ENCODE data around the gene MYH7B. TPM values are rescaled to one million over a fixed set of nuclear protein-coding genes. Genes with fewer than 3 reads are reported as not detected.

MYH7B gene
- total RNA-seq, 1 experiment from 2014 or later, result 1.0 TPM

- H3K36me3 ChIP-seq (ENCODE audit: low read depth), result peaks cover 52% of the 10 kb centered on the region
- TF ChIP-seq, protein P1, sequence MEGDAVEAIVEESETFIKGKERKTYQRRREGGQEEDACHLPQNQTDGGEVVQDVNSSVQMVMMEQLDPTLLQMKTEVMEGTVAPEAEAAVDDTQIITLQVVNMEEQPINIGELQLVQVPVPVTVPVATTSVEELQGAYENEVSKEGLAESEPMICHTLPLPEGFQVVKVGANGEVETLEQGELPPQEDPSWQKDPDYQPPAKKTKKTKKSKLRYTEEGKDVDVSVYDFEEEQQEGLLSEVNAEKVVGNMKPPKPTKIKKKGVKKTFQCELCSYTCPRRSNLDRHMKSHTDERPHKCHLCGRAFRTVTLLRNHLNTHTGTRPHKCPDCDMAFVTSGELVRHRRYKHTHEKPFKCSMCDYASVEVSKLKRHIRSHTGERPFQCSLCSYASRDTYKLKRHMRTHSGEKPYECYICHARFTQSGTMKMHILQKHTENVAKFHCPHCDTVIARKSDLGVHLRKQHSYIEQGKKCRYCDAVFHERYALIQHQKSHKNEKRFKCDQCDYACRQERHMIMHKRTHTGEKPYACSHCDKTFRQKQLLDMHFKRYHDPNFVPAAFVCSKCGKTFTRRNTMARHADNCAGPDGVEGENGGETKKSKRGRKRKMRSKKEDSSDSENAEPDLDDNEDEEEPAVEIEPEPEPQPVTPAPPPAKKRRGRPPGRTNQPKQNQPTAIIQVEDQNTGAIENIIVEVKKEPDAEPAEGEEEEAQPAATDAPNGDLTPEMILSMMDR (conservative IDR thresholded peaks at IDR 0.05), result no peak
- no peak for TF ChIP-seq EZH2 (IDR thresholded peaks at IDR 0.05; ENCODE audit: low read depth)
These were observed 23.9 kb upstream of the MYH7B start for GRCh38 chr20:34931771-34932170.

GRCh38 chr20:34938466-34939163, 17.1 kb upstream of the MYH7B start:
- no peaks in the 10 kb centered on the region for H4K20me1 ChIP-seq (ENCODE audit: insufficient read depth)
- H3K79me2 ChIP-seq (ENCODE audit: low read depth), result no peaks in the 10 kb centered on the region; the same call in 1 of the 2 replicates
- BruUV-seq (replicated peaks), result no TSS peak
- H3F3A ChIP-seq (ENCODE audit: insufficient read depth, low read depth), result peaks cover 18% of the 10 kb centered on the region
- no peak overlapping the region for H3K27ac ChIP-seq
- intact Hi-C loops (cut with micrococcal nuclease; ENCODE audit: unreplicated experiment), result no loop called here
- peaks cover 11% of the 10 kb centered on the region for H3K4me1 ChIP-seq (replicated peaks; ENCODE audit: insufficient read depth)
- no peak overlapping the region for H2AFZ ChIP-seq
- H3K9me2 ChIP-seq (ENCODE audit: insufficient read depth), result no peaks in the 10 kb centered on the region
- CTCF ChIA-PET, result interaction anchor here (0.6 kb wide), 1 partner anchor 62 kb away, joined by 3 read pairs; no protein-coding TSS in a partner anchor
- no peak overlapping the region for H3K4me2 ChIP-seq
- no peak for TF ChIP-seq EZH2 (IDR thresholded peaks at IDR 0.05; ENCODE audit: low read depth)
- TF ChIP-seq, protein P1 (conservative IDR thresholded peaks at IDR 0.05), result no peak
- H3K9me3 ChIP-seq (ENCODE audit: insufficient read depth, low read depth), result no peaks in the 10 kb centered on the region
- POLR2A ChIA-PET (ENCODE audit: unreplicated experiment), result no interaction called here
- DNase-seq, result no peak
- no peaks in the 10 kb centered on the region for H3K27me3 ChIP-seq (ENCODE audit: insufficient read depth, low read depth)
- H3K36me3 ChIP-seq (ENCODE audit: low read depth), result peaks cover 47% of the 10 kb centered on the region
- H3K4me3 ChIP-seq, result no peak overlapping the region

More at GRCh38 chr20:34931771-34932170, 23.9 kb upstream of the MYH7B start:
- H3K79me2 ChIP-seq (ENCODE audit: low read depth), result no peaks in the 10 kb centered on the region
- H3F3A ChIP-seq (ENCODE audit: insufficient read depth, low read depth), result peaks cover 30% of the 10 kb centered on the region
- H3K9me3 ChIP-seq (ENCODE audit: insufficient read depth, low read depth), result no peaks in the 10 kb centered on the region
- H2AFZ ChIP-seq, result no peak overlapping the region
- no peaks in the 10 kb centered on the region for H3K27me3 ChIP-seq (ENCODE audit: insufficient read depth, low read depth)
- H4K20me1 ChIP-seq (ENCODE audit: insufficient read depth), result no peaks in the 10 kb centered on the region
- H3K9me2 ChIP-seq (ENCODE audit: insufficient read depth), result no peaks in the 10 kb centered on the region
- ChIA-PET POLR2A (ENCODE audit: unreplicated experiment) (interaction anchor here (0.6 kb wide), 1 partner anchor 50 kb away, joined by 8 read pairs; no protein-coding TSS in a partner anchor), CTCF (no interaction called here)
- no peak for DNase-seq
- H3K27ac ChIP-seq, result no peak overlapping the region
- H3K4me3 ChIP-seq, result no peak overlapping the region
- intact Hi-C loops (cut with micrococcal nuclease; ENCODE audit: unreplicated experiment), result no loop called here
- H3K4me2 ChIP-seq, result no peak overlapping the region
- H3K4me1 ChIP-seq (replicated peaks; ENCODE audit: insufficient read depth), result peaks cover 16% of the 10 kb centered on the region
- no TSS peak for BruUV-seq (replicated peaks)

- Histone ChIP-seq H3K79me2 (ENCODE audit: low read depth) (no peaks in the 10 kb centered on the region; the same call in 1 of the 2 replicates), H3K4me2 (no peak overlapping the region), H3K27ac (0 out of 2 replicates have a peak overlapping the region, but pooled peaks have one; percentile 7), H3K9me2 (ENCODE audit: insufficient read depth) (no peaks in the 10 kb centered on the region), H3K9me3 (ENCODE audit: insufficient read depth, low read depth) (no peaks in the 10 kb centered on the region), H3K4me1 (replicated peaks; ENCODE audit: insufficient read depth) (peaks cover 26% of the 10 kb centered on the region), H3K27me3 (ENCODE audit: insufficient read depth, low read depth) (no peaks in the 10 kb centered on the region), H3F3A (ENCODE audit: insufficient read depth, low read depth) (peaks cover 31% of the 10 kb centered on the region), H3K36me3 (ENCODE audit: low read depth) (peaks cover 38% of the 10 kb centered on the region), H2AFZ (no peak overlapping the region), H4K20me1 (ENCODE audit: insufficient read depth) (no peaks in the 10 kb centered on the region), H3K4me3 (no peak overlapping the region)
- TF ChIP-seq, protein P1 (conservative IDR thresholded peaks at IDR 0.05), result no peak
- no peak for TF ChIP-seq EZH2 (IDR thresholded peaks at IDR 0.05; ENCODE audit: low read depth)
- intact Hi-C loops (cut with micrococcal nuclease; ENCODE audit: unreplicated experiment), result loop anchor here (5.0 kb wide), 1 partner anchor 63 kb away; the partner anchor contains the start of gene ACSS2
- BruUV-seq (replicated peaks), result no TSS peak
- DNase-seq, result no peak
- ChIA-PET CTCF (no interaction called here), POLR2A (ENCODE audit: unreplicated experiment) (no interaction called here)
These were observed 15.6 kb upstream of the MYH7B start for GRCh38 chr20:34940081-34940481.
